Lower lobe of right lung (tissue), 2 donors: ENCODE data around the gene RPH3AL. TPM values are rescaled to one million over a fixed set of nuclear protein-coding genes. Genes with fewer than 3 reads are reported as not detected.

Experiments
- ATAC-seq, 2 donors: fragments of 200-7000 bp; cut with Tn5 transposase; one replicate each; pipeline ENCODE4 v1.9.1; 2020 to 2022; ENCODE audit warnings: mild to moderate bottlenecking in 2 of 2, moderate library complexity in 2 of 2
- DNase-seq: peaks from one replicate; pipeline ENCODE4 v3.0.0-alpha.2; 2020
- H3K27ac ChIP-seq: fragments of 200-600 bp; one replicate; pipeline ENCODE4 v1.8.0; 2022
- H3K27me3 ChIP-seq: fragments of 200-600 bp; one replicate; pipeline ENCODE4 v1.8.0; 2022; ENCODE audit warnings: low read depth
- H3K36me3 ChIP-seq: fragments of 200-600 bp; one replicate; pipeline ENCODE4 v1.8.0; 2022; ENCODE audit warnings: mild to moderate bottlenecking
- H3K4me1 ChIP-seq: fragments of 200-600 bp; one replicate; pipeline ENCODE4 v1.8.0; 2022
- H3K4me3 ChIP-seq: fragments of 200-600 bp; one replicate; pipeline ENCODE4 v1.8.0; 2022; ENCODE audit warnings: mild to moderate bottlenecking
- H3K9me3 ChIP-seq: fragments of 200-600 bp; one replicate; pipeline ENCODE4 v1.8.0; 2022
- intact Hi-C: fragments of 100-400 bp; cut with DNase I; formaldehyde crosslinking; loops from one replicate; pipeline ENCODE4 v1.11.0; 2022
- total RNA-seq: library from RNA; stranded (reverse); fragmentation: NEBNext Ultra II Directional; extraction: Animal tissue kit (Norgen Biotek cat#: 25700); gene quantifications from one replicate; pipeline ENCODE4 v1.2.1, GENCODE V29; 2021
- TF ChIP-seq, protein P1 (sequence below): fragments of 200-600 bp; IDR thresholded peaks from one replicate; pipeline ENCODE4 v1.8.0; 2022; ENCODE audit warnings: antibody characterized with exemption, mild to moderate bottlenecking
- donor health status: DM: no; HTN: yes; CAD: no; lungs with severe emphysema.

The RPH3AL gene
- total RNA-seq, 1 donor from 2014 or later = 38.7 TPM

DNA sequence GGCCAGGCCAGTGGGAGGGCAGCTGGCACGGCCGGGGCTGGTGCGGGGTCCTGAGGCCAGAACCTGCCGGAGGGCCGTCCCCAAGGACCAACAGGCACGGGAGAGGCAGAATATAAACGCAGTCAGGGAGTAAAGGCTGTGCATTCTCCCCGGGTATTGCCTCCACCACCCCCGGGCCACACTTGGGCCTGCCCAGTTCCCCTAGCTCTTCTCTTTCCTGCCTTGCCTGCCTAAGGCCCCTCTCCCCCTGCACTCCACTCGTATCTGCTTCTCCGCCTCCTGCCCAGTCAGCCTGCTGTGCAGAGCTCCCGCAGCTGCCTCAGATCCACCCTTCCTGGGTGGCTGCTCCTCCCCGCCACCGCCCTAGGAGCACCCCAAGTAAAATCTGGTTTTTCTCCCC lies 5.0 kb upstream of the RPH3AL start:
- intact Hi-C loops = no loop called here
- H3K27ac ChIP-seq = no peak overlapping the region
- H3K27me3 ChIP-seq = no peaks in the 10 kb centered on the region
- TF ChIP-seq, protein P1, sequence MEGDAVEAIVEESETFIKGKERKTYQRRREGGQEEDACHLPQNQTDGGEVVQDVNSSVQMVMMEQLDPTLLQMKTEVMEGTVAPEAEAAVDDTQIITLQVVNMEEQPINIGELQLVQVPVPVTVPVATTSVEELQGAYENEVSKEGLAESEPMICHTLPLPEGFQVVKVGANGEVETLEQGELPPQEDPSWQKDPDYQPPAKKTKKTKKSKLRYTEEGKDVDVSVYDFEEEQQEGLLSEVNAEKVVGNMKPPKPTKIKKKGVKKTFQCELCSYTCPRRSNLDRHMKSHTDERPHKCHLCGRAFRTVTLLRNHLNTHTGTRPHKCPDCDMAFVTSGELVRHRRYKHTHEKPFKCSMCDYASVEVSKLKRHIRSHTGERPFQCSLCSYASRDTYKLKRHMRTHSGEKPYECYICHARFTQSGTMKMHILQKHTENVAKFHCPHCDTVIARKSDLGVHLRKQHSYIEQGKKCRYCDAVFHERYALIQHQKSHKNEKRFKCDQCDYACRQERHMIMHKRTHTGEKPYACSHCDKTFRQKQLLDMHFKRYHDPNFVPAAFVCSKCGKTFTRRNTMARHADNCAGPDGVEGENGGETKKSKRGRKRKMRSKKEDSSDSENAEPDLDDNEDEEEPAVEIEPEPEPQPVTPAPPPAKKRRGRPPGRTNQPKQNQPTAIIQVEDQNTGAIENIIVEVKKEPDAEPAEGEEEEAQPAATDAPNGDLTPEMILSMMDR = no peak
- no peak for DNase-seq
- no peak overlapping the region for H3K4me3 ChIP-seq
- no peaks in the 10 kb centered on the region for H3K36me3 ChIP-seq
- ATAC-seq = no peak
- H3K4me1 ChIP-seq = peaks cover 28% of the 10 kb centered on the region
- no peaks in the 10 kb centered on the region for H3K9me3 ChIP-seq

DNA sequence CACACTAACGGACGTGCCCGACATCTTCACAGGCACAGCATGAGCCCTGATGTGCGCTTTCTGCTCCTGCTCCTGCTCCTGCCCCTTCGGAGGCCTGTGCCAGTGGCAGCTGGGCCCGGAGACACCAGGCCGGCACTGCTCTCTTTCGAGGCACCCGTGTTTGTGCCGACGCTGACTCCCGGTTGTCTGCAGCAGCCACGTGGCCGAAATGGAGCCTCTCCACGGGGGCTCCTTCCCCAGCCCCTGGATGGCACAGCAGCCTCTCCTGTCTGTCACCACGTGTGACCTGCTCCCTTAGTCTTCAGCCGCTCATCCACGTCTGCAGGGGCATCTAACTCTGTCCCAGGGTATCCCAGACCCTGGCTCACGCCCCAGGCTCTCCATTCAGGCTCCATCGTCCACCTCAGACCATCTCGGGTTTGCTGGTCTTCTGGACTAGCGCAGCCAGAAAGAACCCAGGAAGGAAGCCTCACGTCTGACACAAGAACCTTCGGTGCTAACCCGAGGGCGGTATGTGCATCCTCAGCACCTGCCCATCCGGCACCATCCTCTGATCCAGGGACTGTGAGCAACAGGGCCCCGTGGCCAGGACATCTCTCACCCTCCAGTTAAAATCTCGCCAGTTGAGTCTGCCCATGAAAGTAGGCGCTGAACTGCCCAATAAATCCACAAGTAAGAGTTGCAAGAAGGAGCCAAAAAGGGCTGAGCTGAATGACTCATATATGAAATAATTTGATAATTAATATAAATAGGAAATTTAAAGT lies 4.2 kb upstream of the RPH3AL start:
- ATAC-seq = no peak
- intact Hi-C loops = no loop called here
- no peak overlapping the region for H3K4me3 ChIP-seq
- no peaks in the 10 kb centered on the region for H3K27me3 ChIP-seq
- TF ChIP-seq, protein P1 = no peak
- H3K27ac ChIP-seq = no peak overlapping the region
- peaks cover 36% of the 10 kb centered on the region for H3K4me1 ChIP-seq
- no peaks in the 10 kb centered on the region for H3K36me3 ChIP-seq
- no peaks in the 10 kb centered on the region for H3K9me3 ChIP-seq
- no peak for DNase-seq

DNA sequence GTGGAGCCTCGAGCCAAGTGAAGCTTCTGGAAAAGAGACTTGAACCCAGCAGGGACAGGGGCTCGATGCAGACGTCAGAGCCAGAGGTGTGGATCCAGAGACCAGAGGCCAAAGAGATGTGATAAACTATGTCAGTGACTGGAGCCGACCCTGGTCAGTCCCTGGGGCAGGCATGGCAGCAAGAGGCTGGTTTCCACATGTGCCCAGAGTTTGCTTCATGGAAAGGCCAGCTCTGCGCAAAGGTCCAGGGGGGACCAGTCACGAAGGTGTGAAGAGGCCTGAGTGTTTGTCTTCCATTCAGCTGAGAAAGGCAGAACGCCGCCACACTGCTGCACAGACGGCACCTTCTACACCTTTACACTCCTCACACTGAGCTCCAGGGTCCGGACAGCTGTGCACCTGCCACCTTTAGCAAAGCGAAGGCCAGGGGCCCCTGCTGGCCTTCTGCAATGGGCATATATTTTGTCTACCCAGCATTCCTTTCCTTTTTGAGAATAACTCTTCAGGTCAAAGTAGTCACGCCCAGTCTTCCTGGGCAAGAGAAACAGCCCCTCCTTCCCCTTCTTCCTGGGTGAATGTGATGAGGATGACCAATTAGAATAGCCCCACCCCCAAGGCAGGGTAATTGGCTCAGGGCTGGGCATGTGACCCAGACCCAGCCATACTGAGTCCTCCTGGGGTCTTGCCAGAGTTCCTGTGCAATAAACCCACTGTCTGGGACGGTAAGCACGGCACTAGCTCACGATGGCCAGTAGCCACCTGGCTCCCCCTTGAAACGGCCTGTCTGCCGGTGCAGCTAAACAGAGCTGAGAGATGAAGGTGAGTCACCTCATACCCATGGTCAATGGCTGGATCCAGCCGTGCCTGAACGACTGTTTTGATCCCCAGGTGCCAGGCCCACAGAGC lies 2.3 kb upstream of the RPH3AL start:
- intact Hi-C loops = no loop called here

DNA sequence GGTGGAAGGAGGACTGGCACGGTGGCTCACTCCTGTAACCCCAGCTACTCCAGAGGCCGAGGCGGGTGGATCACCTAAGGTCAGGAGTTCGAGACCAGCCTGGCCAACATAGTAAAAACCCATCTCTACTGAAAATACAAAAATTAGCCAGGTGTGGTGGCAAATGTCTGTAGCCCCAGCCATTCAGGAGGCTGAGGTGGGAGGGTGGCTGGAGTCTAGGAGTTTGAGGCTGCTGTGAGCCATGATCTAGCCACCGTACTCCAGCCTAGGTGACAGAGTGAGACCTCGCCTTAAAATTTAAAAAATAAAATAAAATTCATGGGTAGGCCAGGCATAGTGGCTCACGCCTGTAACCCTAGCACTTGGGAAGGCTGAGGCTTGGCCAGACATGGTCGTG lies 1.2 kb upstream of the RPH3AL start:
- H3K9me3 ChIP-seq = no peaks in the 10 kb centered on the region
- no peak overlapping the region for H3K4me3 ChIP-seq
- H3K4me1 ChIP-seq = peaks cover 66% of the 10 kb centered on the region
- DNase-seq (no peak), ATAC-seq (no peak)
- H3K27ac ChIP-seq = peak overlapping the region; percentile 93
- TF ChIP-seq, protein P1 = no peak
- no peaks in the 10 kb centered on the region for H3K27me3 ChIP-seq
- intact Hi-C loops = no loop called here
- H3K36me3 ChIP-seq = no peaks in the 10 kb centered on the region

More for the DNA sequence above, 2.3 kb upstream of the RPH3AL start:
- ATAC-seq (peak; percentile 51 to 63), DNase-seq (no peak)
- Histone ChIP-seq H3K4me3 (no peak overlapping the region), H3K9me3 (no peaks in the 10 kb centered on the region), H3K36me3 (no peaks in the 10 kb centered on the region), H3K27ac (peak overlapping the region; percentile 93), H3K27me3 (no peaks in the 10 kb centered on the region), H3K4me1 (peaks cover 56% of the 10 kb centered on the region)
- TF ChIP-seq, protein P1 = no peak

DNA sequence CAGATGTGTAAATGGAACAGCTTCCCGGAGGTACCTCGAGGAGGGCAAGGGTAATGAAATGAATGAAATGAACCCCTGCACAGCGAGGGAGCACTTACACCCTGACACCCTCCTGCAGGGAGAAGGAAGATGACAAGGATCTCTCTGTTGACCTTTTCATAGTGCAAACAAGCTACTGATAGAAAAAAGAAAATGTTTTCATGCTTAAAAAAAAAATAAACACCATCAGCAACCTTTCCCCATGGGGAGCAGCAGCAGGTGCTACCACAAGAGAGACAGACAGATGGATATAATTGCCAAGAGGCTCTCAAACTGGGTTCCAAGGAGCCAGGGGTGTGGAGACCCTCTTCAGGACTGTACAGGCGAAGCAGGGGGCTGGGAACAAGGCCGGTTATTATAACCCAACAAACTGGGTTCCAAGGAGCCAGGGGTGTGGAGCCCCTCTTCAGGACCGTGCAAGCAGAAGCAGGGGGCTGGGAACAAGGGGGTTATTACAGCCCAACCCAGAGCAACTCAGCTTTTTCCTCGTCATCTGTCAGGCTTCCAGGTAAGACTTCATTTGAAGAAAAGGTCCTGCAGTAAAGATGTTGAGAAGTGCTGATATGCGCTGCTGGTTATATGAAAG lies 718 bp upstream of the RPH3AL start:
- TF ChIP-seq, protein P1 = no peak
- Histone ChIP-seq H3K4me3 (peak overlapping the region; percentile 47), H3K27ac (peak overlapping the region; percentile 93)

More for the DNA sequence above, 718 bp upstream of the RPH3AL start:
- DNase-seq (no peak), ATAC-seq (no peak)
- Histone ChIP-seq H3K27me3 (no peaks in the 10 kb centered on the region), H3K4me1 (peaks cover 72% of the 10 kb centered on the region), H3K36me3 (no peaks in the 10 kb centered on the region), H3K9me3 (no peaks in the 10 kb centered on the region)
- intact Hi-C loops = no loop called here
